Nephron (organoid): ENCODE results near the gene PLEKHA7.

Experiments
- H3K27ac Mint-ChIP-seq, 3 experiments: 2 replicates each; pipeline ENCODE4 v1.8.0; 2020; ENCODE audit warnings: mixed read lengths in 3 of 3, mild to moderate bottlenecking in 2 of 3, moderate library complexity in 1 of 3
- H3K27me3 Mint-ChIP-seq: 2 replicates; pipeline ENCODE4 v1.8.0; 2021; ENCODE audit warnings: low read depth, mild to moderate bottlenecking, moderate library complexity, mixed read lengths
- H3K36me3 Mint-ChIP-seq: 2 replicates; pipeline ENCODE4 v1.8.0; 2020; ENCODE audit warnings: low read depth, mixed read lengths
- H3K4me1 Mint-ChIP-seq: 2 replicates; pipeline ENCODE4 v1.8.0; 2020; ENCODE audit warnings: mixed read lengths
- H3K4me3 Mint-ChIP-seq, 3 experiments: 2 replicates each; pipeline ENCODE4 v1.8.0; 2020; ENCODE audit warnings: mild to moderate bottlenecking in 3 of 3, mixed read lengths in 3 of 3, moderate library complexity in 2 of 3
- H3K9me3 Mint-ChIP-seq: 2 replicates; pipeline ENCODE4 v1.8.0; 2020; ENCODE audit warnings: mixed read lengths
- CTCF ChIP-seq, 3 experiments: fragments of 200-600 bp; sonication (generic); IDR thresholded peaks; one replicate each; pipeline ENCODE4 v1.5.0; 2021; ENCODE audit warnings: antibody characterized with exemption in 3 of 3; ENCODE audit not compliant: unreplicated experiment in 3 of 3

The PLEKHA7 gene

GRCh38 chr11:16989554-16989953 is 24.7 kb downstream of the PLEKHA7 start:
- no peak for TF ChIP-seq CTCF (IDR thresholded peaks at IDR 0.05; ENCODE audit: unreplicated experiment in 3 of 3)
- peaks cover 32% of the 10 kb centered on the region for H3K4me1 Mint-ChIP-seq
- H3K9me3 Mint-ChIP-seq, result no peaks in the 10 kb centered on the region
- peak overlapping the region; percentile 31 to 88 (median 64) for H3K27ac Mint-ChIP-seq
- peaks cover 3% of the 10 kb centered on the region for H3K27me3 Mint-ChIP-seq
- peaks cover 4% of the 10 kb centered on the region for H3K36me3 Mint-ChIP-seq
- no peak overlapping the region for H3K4me3 Mint-ChIP-seq

GRCh38 chr11:16987205-16987568 is 27.0 kb downstream of the PLEKHA7 start:
- peak overlapping the region in 1 of 3 experiments; percentile 5 for H3K4me3 Mint-ChIP-seq
- no peaks in the 10 kb centered on the region for H3K36me3 Mint-ChIP-seq
- no peak for TF ChIP-seq CTCF (IDR thresholded peaks at IDR 0.05; ENCODE audit: unreplicated experiment in 3 of 3)
- H3K4me1 Mint-ChIP-seq, result peaks cover 33% of the 10 kb centered on the region
- H3K9me3 Mint-ChIP-seq, result no peaks in the 10 kb centered on the region
- H3K27me3 Mint-ChIP-seq, result peaks cover under 1% of the 10 kb centered on the region
- H3K27ac Mint-ChIP-seq, result peak overlapping the region; percentile 32 to 88 (median 53)

GRCh38 chr11:16986434-16987204 is 27.6 kb downstream of the PLEKHA7 start:
- Mint-ChIP-seq H3K9me3 (no peaks in the 10 kb centered on the region), H3K4me3 (no peak overlapping the region), H3K27ac (peak overlapping the region; percentile 34 to 88 (median 53)), H3K27me3 (no peaks in the 10 kb centered on the region), H3K4me1 (peaks cover 35% of the 10 kb centered on the region), H3K36me3 (no peaks in the 10 kb centered on the region)
- no peak for TF ChIP-seq CTCF (IDR thresholded peaks at IDR 0.05; ENCODE audit: unreplicated experiment in 3 of 3)

- H3K9me3 Mint-ChIP-seq, result no peaks in the 10 kb centered on the region
- H3K4me3 Mint-ChIP-seq, result peak overlapping the region in 1 of 3 experiments; percentile 14
- peaks cover 44% of the 10 kb centered on the region for H3K4me1 Mint-ChIP-seq
- peak overlapping the region; percentile 32 to 88 (median 34) for H3K27ac Mint-ChIP-seq
- H3K27me3 Mint-ChIP-seq, result no peaks in the 10 kb centered on the region
- no peak for TF ChIP-seq CTCF (IDR thresholded peaks at IDR 0.05; ENCODE audit: unreplicated experiment in 3 of 3)
- H3K36me3 Mint-ChIP-seq, result no peaks in the 10 kb centered on the region
Observed at GRCh38 chr11:16985297-16985696, 28.9 kb downstream of the PLEKHA7 start.

- no peaks in the 10 kb centered on the region for H3K36me3 Mint-ChIP-seq
- no peaks in the 10 kb centered on the region for H3K9me3 Mint-ChIP-seq
- peaks cover 39% of the 10 kb centered on the region for H3K4me1 Mint-ChIP-seq
- H3K27me3 Mint-ChIP-seq, result no peaks in the 10 kb centered on the region
- TF ChIP-seq CTCF (IDR thresholded peaks at IDR 0.05; ENCODE audit: unreplicated experiment in 3 of 3), result no peak
- H3K4me3 Mint-ChIP-seq, result no peak overlapping the region
- H3K27ac Mint-ChIP-seq, result peak overlapping the region in 1 of 3 experiments; percentile 48
Observed at GRCh38 chr11:16984229-16984628, 30.0 kb downstream of the PLEKHA7 start.

GRCh38 chr11:16982809-16983208 is 31.4 kb downstream of the PLEKHA7 start:
- H3K4me1 Mint-ChIP-seq, result peaks cover 39% of the 10 kb centered on the region
- no peaks in the 10 kb centered on the region for H3K9me3 Mint-ChIP-seq

More at GRCh38 chr11:16982809-16983208, 31.4 kb downstream of the PLEKHA7 start:
- H3K4me3 Mint-ChIP-seq, result no peak overlapping the region
- no peak for TF ChIP-seq CTCF (IDR thresholded peaks at IDR 0.05; ENCODE audit: unreplicated experiment in 3 of 3)
- no peaks in the 10 kb centered on the region for H3K27me3 Mint-ChIP-seq
- no peaks in the 10 kb centered on the region for H3K36me3 Mint-ChIP-seq
- peak overlapping the region; percentile 80 to 94 (median 80) for H3K27ac Mint-ChIP-seq
